BJ (cell line): Measurements from ENCODE around the gene GRAMD1B. TPM values are rescaled to one million over a fixed set of nuclear protein-coding genes. Genes with fewer than 3 reads are reported as not detected.

Source experiments
- CTCF ChIA-PET: fragments of 350-600 bp; formaldehyde crosslinking; extraction: SDS; loops from one replicate; lab custom pipeline; 2021; ENCODE audit warnings: antibody characterized with exemption, inconsistent platforms; lab: Yijun Ruan, JAX
- POLR2A ChIA-PET: fragments of 300-600 bp; sonication (Branson Sonifier 250); formaldehyde crosslinking; extraction: SDS; loops from one replicate; lab custom pipeline; 2021; ENCODE audit warnings: antibody characterized with exemption; lab: Charles Lee
- DNase-seq: peaks from one replicate; pipeline ENCODE4 v3.0.0-alpha.2; 2011; ENCODE audit warnings: low read depth
- H3K27me3 ChIP-seq: 2 replicates; pipeline ENCODE4 v1.6.0; 2011; ENCODE audit warnings: low read length; ENCODE audit not compliant: control insufficient read depth, insufficient read depth
- H3K36me3 ChIP-seq: 2 replicates; pipeline ENCODE4 v1.5.1; 2011; ENCODE audit warnings: low read length; ENCODE audit not compliant: control insufficient read depth, insufficient read depth
- H3K4me3 ChIP-seq: 2 replicates; pipeline ENCODE4 v1.5.1; 2011; ENCODE audit warnings: low read depth, mild to moderate bottlenecking, control low read depth, low read length
- CTCF ChIP-seq: IDR thresholded peaks from 2 replicates; pipeline ENCODE4 v1.5.1; 2011; ENCODE audit warnings: low read depth, mild to moderate bottlenecking, control low read depth, inconsistent platforms, low read length, moderate library complexity; ENCODE audit not compliant: insufficient read depth
- polyA plus RNA-seq: library from polyadenylated mRNA; depleted of rRNA; stranded (reverse); fragments of >200 nt; gene quantifications from 2 replicates; pipeline ENCODE4 v1.2.3, GENCODE V29; 2011

Gene GRAMD1B
- polyA plus RNA-seq, 1 experiment: 11.7 TPM

- Histone ChIP-seq H3K36me3 (peaks cover 26% of the 10 kb centered on the region), H3K27me3 (no peaks in the 10 kb centered on the region), H3K4me3 (no peak overlapping the region)
- no peak for DNase-seq
- POLR2A ChIA-PET: no interaction called here
- TF ChIP-seq CTCF: no peak
- CTCF ChIA-PET: interaction anchor here (1.0 to 2.5 kb wide), 2 partner anchors 31 to 99 kb away, joined by 4 to 6 read pairs; no protein-coding TSS in a partner anchor
Observed at GRCh38 chr11:123611698-123612097, 181.6 kb downstream of the GRAMD1B start.

- Histone ChIP-seq H3K27me3 (no peaks in the 10 kb centered on the region), H3K4me3 (no peak overlapping the region), H3K36me3 (peaks cover 19% of the 10 kb centered on the region)
- POLR2A ChIA-PET: no interaction called here
- CTCF ChIA-PET: interaction anchor here (1.7 kb wide), 1 partner anchor 36 kb away, joined by 7 read pairs; no protein-coding TSS in a partner anchor
- TF ChIP-seq CTCF: no peak
- no peak for DNase-seq
Observed at GRCh38 chr11:123616505-123617198, 186.6 kb downstream of the GRAMD1B start.

GRCh38 chr11:123622576-123622975, 192.5 kb downstream of the GRAMD1B start:
- H3K36me3 ChIP-seq: peaks cover 14% of the 10 kb centered on the region
- DNase-seq: no peak
- POLR2A ChIA-PET: no interaction called here
- no peak overlapping the region for H3K4me3 ChIP-seq
- no peaks in the 10 kb centered on the region for H3K27me3 ChIP-seq
- TF ChIP-seq CTCF: no peak
- CTCF ChIA-PET: no interaction called here

- ChIA-PET POLR2A (no interaction called here), CTCF (no interaction called here)
- TF ChIP-seq CTCF: no peak
- Histone ChIP-seq H3K4me3 (no peak overlapping the region), H3K27me3 (no peaks in the 10 kb centered on the region), H3K36me3 (peaks cover 10% of the 10 kb centered on the region)
- DNase-seq: no peak
Observed at GRCh38 chr11:123624974-123625373, 194.9 kb downstream of the GRAMD1B start.

- Histone ChIP-seq H3K36me3 (peaks cover 3% of the 10 kb centered on the region; the same call in 1 of the 2 replicates), H3K27me3 (0 out of 2 replicates have a peak, but pooled peaks cover 4% of the 10 kb centered on the region), H3K4me3 (no peak overlapping the region)
- TF ChIP-seq CTCF: no peak
- ChIA-PET POLR2A (no interaction called here), CTCF (interaction anchor here (0.7 to 1.1 kb wide), 3 partner anchors 23 to 79 kb away, joined by 3 to 4 read pairs (median 3); no protein-coding TSS in a partner anchor)
- DNase-seq: no peak
Observed at GRCh38 chr11:123628936-123629683, 199.0 kb downstream of the GRAMD1B start.
